Smooth muscle cell (in vitro differentiated cells): ENCODE results near the gene CYP20A1. TPM values are rescaled to one million over a fixed set of nuclear protein-coding genes. Genes with fewer than 3 reads are reported as not detected.
"Not testable (repeated sequence)": the region's sequence is repeated elsewhere in the genome, so short reads cannot be mapped to it uniquely, and the experiment has no call there.

Source experiments
- DNase-seq: peaks from one replicate; lab custom pipeline; 2025; ENCODE audit not compliant: unreplicated experiment; lab: John Stamatoyannopoulos, UW
- H2AFZ ChIP-seq: fragments of 200-600 bp; sonication (generic); 2 replicates; pipeline ENCODE4 v1.6.0; 2016; ENCODE audit warnings: antibody characterized with exemption, low read depth, mild to moderate bottlenecking
- H3F3A ChIP-seq: fragments of 200-600 bp; sonication (generic); 2 replicates; pipeline ENCODE4 v1.6.0; 2017; ENCODE audit warnings: antibody characterized with exemption, low read depth
- H3K27ac ChIP-seq: fragments of 200-600 bp; sonication (generic); 2 replicates; pipeline ENCODE4 v1.5.1; 2016; ENCODE audit warnings: low read depth, mild to moderate bottlenecking
- H3K27me3 ChIP-seq: fragments of 200-600 bp; sonication (generic); 2 replicates; pipeline ENCODE4 v1.6.1; 2016; ENCODE audit warnings: low read depth, mild to moderate bottlenecking
- H3K36me3 ChIP-seq: fragments of 200-600 bp; sonication (generic); 2 replicates; pipeline ENCODE4 v1.5.1; 2016; ENCODE audit warnings: low read depth
- H3K4me1 ChIP-seq: fragments of 200-600 bp; sonication (generic); 2 replicates; pipeline ENCODE4 v1.5.1; 2016; ENCODE audit warnings: low read depth
- H3K4me2 ChIP-seq: fragments of 200-600 bp; sonication (generic); 2 replicates; pipeline ENCODE4 v1.6.0; 2016; ENCODE audit warnings: mild to moderate bottlenecking
- H3K4me3 ChIP-seq: fragments of 200-600 bp; sonication (generic); 2 replicates; pipeline ENCODE4 v1.5.1; 2016; ENCODE audit warnings: mild to moderate bottlenecking
- H3K79me2 ChIP-seq: fragments of 200-600 bp; sonication (generic); 2 replicates; pipeline ENCODE4 v1.6.0; 2016; ENCODE audit warnings: low read depth, mild to moderate bottlenecking
- H3K9ac ChIP-seq: fragments of 200-600 bp; sonication (generic); 2 replicates; pipeline ENCODE4 v1.6.0; 2016; ENCODE audit warnings: low read depth
- H3K9me3 ChIP-seq: fragments of 200-600 bp; sonication (generic); replicated peaks from 2 replicates; pipeline ENCODE4 v1.5.1; 2016; ENCODE audit warnings: low read depth
- H4K20me1 ChIP-seq: fragments of 200-600 bp; sonication (generic); 2 replicates; pipeline ENCODE4 v1.6.0; 2016; ENCODE audit warnings: low read depth
- CTCF ChIP-seq: fragments of 200-600 bp; sonication (generic); IDR thresholded peaks from 2 replicates; pipeline ENCODE4 v1.5.1; 2017; ENCODE audit warnings: borderline replicate concordance, mild to moderate bottlenecking, antibody characterized with exemption; ENCODE audit not compliant: insufficient read depth, poor library complexity, severe bottlenecking
- WGBS: methylation state at CpG from one replicate; pipeline ENCODE4 v1.1.7; 2016; ENCODE audit warnings: low lambda C conversion rate; 5-methylcytosine and 5-hydroxymethylcytosine counted together
- polyA plus RNA-seq: library from polyadenylated mRNA; unstranded; fragments of >200 nt; fragmentation: Nextera tagmentation; extraction: Ambion mirVana; gene quantifications from 2 replicates; pipeline ENCODE4 v1.2.1, GENCODE V29; 2016
- total RNA-seq: library from RNA; depleted of rRNA; stranded (reverse); fragments of >200 nt; gene quantifications from 2 replicates; pipeline ENCODE4 v1.2.3, GENCODE V29; 2014

The CYP20A1 gene
- total and polyA plus RNA-seq, 2 experiments from 2014 or later, result 11.9 to 14.2 TPM

GRCh38 chr2:203338322-203338721 lies 99.5 kb downstream of the CYP20A1 start:
- Histone ChIP-seq H3K4me2 (no peak overlapping the region), H2AFZ (no peak overlapping the region), H3K27me3 (no peaks in the 10 kb centered on the region), H3K4me1 (no peaks in the 10 kb centered on the region), H3K9ac (no peak overlapping the region), H3K27ac (no peak overlapping the region), H3F3A (no peaks in the 10 kb centered on the region), H4K20me1 (peaks cover 77% of the 10 kb centered on the region), H3K79me2 (peaks cover 75% of the 10 kb centered on the region), H3K4me3 (no peak overlapping the region), H3K9me3 (no peaks in the 10 kb centered on the region), H3K36me3 (no peaks in the 10 kb centered on the region)
- no peak for DNase-seq
- 88% methylated on average over 4 of the region's 4 CpGs for WGBS
- no peak for TF ChIP-seq CTCF

- TF ChIP-seq CTCF, result no peak
- no peaks in the 10 kb centered on the region for H3K9me3 ChIP-seq
- no peaks in the 10 kb centered on the region for H3K4me1 ChIP-seq
- H3F3A ChIP-seq, result no peaks in the 10 kb centered on the region
- no peak overlapping the region for H3K4me2 ChIP-seq
- no peak overlapping the region for H3K9ac ChIP-seq
- 87% methylated on average over 6 of the region's 6 CpGs for WGBS
- H3K36me3 ChIP-seq, result no peaks in the 10 kb centered on the region
- H3K4me3 ChIP-seq, result no peak overlapping the region
- no peak overlapping the region for H2AFZ ChIP-seq
- H3K27me3 ChIP-seq, result no peaks in the 10 kb centered on the region
- no peak for DNase-seq
- no peak overlapping the region for H3K27ac ChIP-seq
- peaks cover 73% of the 10 kb centered on the region for H3K79me2 ChIP-seq
- H4K20me1 ChIP-seq, result peaks cover 71% of the 10 kb centered on the region
Observed at GRCh38 chr2:203340791-203341487, 102.1 kb downstream of the CYP20A1 start.

GRCh38 chr2:203341741-203342310 lies 103.0 kb downstream of the CYP20A1 start:
- no peaks in the 10 kb centered on the region for H3K4me1 ChIP-seq
- no peaks in the 10 kb centered on the region for H3F3A ChIP-seq
- no peaks in the 10 kb centered on the region for H3K27me3 ChIP-seq
- H3K4me3 ChIP-seq, result no peak overlapping the region
- H3K36me3 ChIP-seq, result no peaks in the 10 kb centered on the region
- H3K9me3 ChIP-seq, result no peaks in the 10 kb centered on the region
- H4K20me1 ChIP-seq, result peaks cover 68% of the 10 kb centered on the region
- peaks cover 68% of the 10 kb centered on the region for H3K79me2 ChIP-seq
- H3K9ac ChIP-seq, result no peak overlapping the region
- H3K27ac ChIP-seq, result no peak overlapping the region
- 88% methylated on average over 2 of the region's 2 CpGs for WGBS
- no peak overlapping the region for H3K4me2 ChIP-seq
- H2AFZ ChIP-seq, result no peak overlapping the region
- TF ChIP-seq CTCF, result no peak
- DNase-seq, result no peak

GRCh38 chr2:203342374-203342773 lies 103.6 kb downstream of the CYP20A1 start:
- H2AFZ ChIP-seq, H3K36me3 ChIP-seq, H3K27ac ChIP-seq, H3K9ac ChIP-seq, H3K27me3 ChIP-seq, H3K4me1 ChIP-seq, H3K4me2 ChIP-seq, H3K9me3 ChIP-seq, DNase-seq, H3K4me3 ChIP-seq, H3F3A ChIP-seq: not testable (repeated sequence)
- 98% methylated on average over 4 of the region's 4 CpGs for WGBS
- Histone ChIP-seq H4K20me1 (peaks cover 69% of the 10 kb centered on the region), H3K79me2 (peaks cover 67% of the 10 kb centered on the region)
